GM12892 (cell line): ENCODE data around the gene IPO5.
A peak's percentile ranks its signal among the peaks of the same experiment; 100 is the strongest.

Experiments
- DNase-seq: peaks from one replicate; pipeline ENCODE4 v3.0.0; 2011; ENCODE audit not compliant: insufficient read length
- FAIRE-seq: peaks from 2 replicates; lab custom pipeline; 2011; peaks lifted over from hg19 to GRCh38; lab: Jason Lieb, UNC
- POLR2A ChIP-seq: IDR thresholded peaks from 2 replicates; pipeline ENCODE4 v1.6.1; 2011; ENCODE audit warnings: low read depth, low read length, control low read depth
- POLR2AphosphoS5 ChIP-seq: IDR thresholded peaks from 2 replicates; pipeline ENCODE4 v1.6.1; 2011; ENCODE audit warnings: low read depth, low read length, control low read depth
- TAF1 ChIP-seq: IDR thresholded peaks from 2 replicates; pipeline ENCODE4 v1.6.1; 2011; ENCODE audit warnings: low read depth, mild to moderate bottlenecking, control low read depth, low read length, borderline replicate concordance

IPO5 gene

DNA sequence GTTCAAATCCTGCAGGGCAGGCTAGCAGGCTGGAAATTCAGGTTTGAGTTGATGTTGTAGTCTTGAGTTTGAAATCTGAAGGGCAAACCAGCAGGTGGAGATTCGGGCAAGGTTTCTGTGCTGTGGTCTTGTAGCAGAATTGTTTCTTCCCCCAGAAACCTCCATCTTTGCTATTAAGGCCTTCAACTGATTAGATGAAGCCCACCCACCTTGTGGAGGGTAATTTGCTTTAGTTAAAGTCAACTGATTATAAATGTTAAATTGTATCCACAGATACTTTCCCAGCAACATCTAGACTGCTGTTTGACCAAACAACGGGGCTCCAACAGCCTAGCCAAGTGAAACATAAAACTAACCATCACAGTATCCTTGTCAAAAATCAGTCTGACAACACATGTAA is 9.4 kb downstream of the IPO5 start:
- no peak for DNase-seq
- FAIRE-seq: no peak
- TF ChIP-seq TAF1: no peak
- TF ChIP-seq POLR2AphosphoS5: no peak
- no peak for TF ChIP-seq POLR2A

GRCh38 chr13:97967226-97967625 is 13.8 kb downstream of the IPO5 start:
- no peak for TF ChIP-seq POLR2AphosphoS5
- no peak for TF ChIP-seq TAF1
- no peak for TF ChIP-seq POLR2A
- FAIRE-seq (no peak), DNase-seq (no peak)

DNA sequence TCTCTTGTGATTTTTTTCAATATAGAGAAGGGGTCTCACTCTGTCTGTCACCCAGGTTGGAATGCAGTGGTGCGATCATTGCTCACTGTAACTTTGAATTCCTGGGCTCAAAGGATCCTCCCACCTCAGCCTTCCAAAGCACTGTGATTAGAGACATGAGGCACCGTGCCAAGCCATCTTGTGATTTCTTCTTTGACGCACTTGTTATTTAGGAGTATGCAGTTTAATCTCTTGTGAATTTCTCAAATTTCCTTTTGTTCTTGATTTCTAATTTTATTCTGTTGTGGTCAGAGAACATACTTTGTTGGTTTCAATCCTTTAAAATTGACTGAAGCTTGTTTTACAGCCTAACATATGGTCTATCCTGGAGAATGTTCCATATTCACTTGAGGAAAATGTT is 14.5 kb downstream of the IPO5 start:
- no peak for FAIRE-seq
- DNase-seq: no peak
- TF ChIP-seq POLR2A (no peak), POLR2AphosphoS5 (no peak), TAF1 (no peak)

- no peak for TF ChIP-seq POLR2AphosphoS5
- FAIRE-seq (no peak), DNase-seq (no peak)
These were observed 18.0 kb downstream of the IPO5 start for GRCh38 chr13:97971519-97971918.

DNA sequence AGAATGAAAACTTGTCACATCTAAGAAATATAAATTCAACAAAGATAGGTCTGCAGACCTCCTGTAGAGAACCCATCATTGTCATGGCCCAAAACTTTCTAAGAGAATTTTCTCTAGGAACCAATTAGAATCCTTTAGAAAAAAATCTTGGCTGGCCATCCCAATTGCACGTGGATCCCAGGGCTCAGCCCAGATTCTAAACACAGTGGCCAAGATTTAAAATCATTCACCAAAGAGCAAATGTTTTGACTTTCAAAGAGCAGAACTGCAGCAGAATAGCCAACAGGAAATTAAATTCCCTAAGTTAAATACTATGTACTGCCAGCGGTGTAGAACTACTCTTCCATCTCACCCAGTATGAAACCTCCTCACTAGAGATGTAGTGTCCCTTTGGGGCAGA is 21.3 kb downstream of the IPO5 start:
- no peak for DNase-seq
- TF ChIP-seq POLR2A (no peak), POLR2AphosphoS5 (no peak), TAF1 (no peak)
- no peak for FAIRE-seq

DNA sequence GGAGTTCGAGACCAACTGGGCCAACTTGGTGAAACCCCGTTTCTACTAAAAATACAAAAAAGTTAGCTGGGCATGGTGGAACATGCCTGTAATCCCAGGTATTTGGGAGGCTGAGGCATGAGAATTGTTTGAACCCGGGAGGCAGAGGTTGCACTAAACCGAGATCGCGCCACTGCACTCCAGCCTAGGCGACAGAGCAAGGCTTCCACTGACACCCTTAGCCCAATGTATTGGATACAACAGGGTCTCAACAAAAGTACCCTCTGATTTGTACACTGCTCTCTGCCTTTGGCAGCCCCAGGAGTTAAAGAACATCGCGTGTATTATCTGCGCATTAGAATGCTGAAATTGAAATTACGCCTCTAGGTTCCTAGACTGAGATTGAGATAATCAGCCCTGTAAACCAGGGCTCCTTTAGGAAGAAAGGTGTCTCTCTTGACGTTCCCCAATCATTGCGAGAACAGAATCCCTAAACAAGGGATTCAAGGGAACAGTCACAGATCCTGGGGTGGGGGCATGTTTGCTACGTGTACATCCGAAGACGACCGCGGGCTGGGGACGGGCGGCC is 21.9 kb downstream of the IPO5 start:
- FAIRE-seq: peak; percentile 56
- TF ChIP-seq TAF1 (0 out of 2 replicates have a peak, but pooled peaks have one; percentile 18), POLR2A (no peak)
- DNase-seq: no peak

DNA sequence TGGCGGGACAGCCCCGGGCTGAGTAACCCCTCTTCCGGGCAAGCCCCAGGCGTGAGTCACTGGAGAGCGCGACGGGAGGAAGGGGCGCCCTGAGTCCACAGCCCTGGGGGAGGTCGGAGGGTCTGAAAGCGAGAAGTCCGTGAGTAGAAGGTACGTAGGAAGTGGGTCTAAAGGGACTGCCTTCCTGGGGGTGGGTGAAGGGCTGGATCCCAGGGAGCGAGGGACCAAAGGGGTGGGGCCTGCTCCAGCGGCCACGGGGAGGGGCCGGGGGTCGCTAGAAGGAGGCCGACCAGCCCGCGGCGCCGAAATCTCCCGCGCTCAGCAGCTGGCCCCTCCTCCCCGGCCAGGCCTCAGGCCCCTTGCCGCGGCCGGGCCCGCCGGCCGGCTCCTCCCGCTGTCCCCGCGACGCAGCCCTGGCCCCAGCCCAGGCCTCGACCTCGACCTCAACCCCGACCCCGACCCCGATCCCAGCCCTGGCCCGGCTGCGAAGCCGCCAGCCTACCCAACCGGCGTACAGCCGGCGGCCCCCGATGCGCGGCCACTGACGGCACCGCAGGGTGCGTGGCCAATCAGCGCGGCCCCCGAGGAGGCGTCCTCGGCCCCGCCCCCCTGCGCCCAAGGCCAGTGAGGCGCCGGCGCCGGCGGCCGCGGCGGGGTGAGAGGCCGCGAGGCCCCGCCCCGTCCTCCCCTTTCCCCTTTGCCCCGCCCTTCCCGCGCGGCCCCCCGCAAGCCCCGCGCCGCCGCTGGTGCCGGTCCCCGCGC is 22.6 kb downstream of the IPO5 start:
- peak; percentile 90 for FAIRE-seq
- DNase-seq: peak; percentile 95
- TF ChIP-seq POLR2AphosphoS5 (peak; percentile 73; the same call in 1 of the 2 replicates), TAF1 (no peak), POLR2A (peak; percentile 79)

DNA sequence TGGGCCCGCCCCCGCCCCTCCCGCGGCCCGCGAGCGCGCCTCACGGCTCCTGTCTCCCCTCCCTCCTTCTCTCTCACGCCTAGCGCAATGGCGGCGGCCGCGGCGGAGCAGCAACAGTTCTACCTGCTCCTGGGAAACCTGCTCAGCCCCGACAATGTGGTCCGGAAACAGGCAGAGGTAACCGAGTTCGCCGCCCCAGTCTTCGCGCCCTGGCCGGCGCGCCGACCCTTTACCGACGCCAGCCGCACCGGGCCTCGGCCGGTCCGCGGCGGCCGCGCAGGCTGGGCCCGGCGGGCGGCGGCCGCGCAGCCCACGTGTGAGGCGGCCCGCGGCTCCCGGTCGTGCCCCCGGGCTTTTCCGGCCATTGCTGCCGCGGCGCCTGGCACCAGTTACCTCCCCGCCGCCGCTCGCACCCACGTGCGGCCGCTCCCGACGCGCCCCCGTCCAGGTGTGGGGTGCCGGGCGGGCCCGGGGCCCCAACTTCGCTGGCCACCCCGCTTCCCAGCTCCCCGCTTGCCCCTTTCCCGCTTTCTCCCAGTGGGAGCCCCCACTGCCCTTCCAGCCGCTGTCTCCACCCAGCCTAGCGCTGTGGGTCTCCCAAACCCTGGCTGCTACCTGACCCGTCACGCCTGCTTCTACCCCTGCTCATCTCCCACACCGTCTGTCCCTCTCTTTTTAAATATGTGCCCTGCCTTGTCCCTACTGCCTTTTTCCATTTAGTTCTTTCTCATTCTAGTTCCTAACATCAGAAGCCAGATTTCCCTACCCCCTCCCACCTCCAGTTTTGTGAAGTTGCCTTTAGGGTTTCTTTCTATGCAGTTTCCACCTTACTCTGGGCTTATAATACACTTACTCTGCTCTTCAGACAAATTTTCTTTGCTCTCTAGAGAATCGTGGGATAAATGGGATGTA is 23.4 kb downstream of the IPO5 start:
- peak; percentile 36 for DNase-seq
- TF ChIP-seq POLR2AphosphoS5 (no peak), POLR2A (peak; percentile 5; the same call in 1 of the 2 replicates), TAF1 (no peak; the same call in 1 of the 2 replicates)
- peak; percentile 72 for FAIRE-seq

DNA sequence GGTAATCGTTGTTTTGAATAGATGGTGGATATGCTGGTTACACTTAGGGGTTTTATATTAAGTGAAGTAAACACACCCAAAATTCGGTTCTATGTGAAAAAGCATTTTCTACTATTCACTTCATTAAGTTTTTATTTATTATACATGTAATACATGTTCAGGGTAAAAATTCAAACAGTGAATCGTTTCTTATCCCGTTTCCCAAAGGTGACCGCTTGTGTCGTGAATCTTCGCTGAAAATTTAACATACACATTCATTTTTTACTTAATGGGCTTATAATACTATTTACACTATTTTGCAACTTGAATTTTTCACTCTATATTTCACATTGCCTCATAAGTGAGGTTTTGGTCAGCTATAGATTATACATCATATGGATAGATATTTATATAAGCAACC is 24.5 kb downstream of the IPO5 start:
- FAIRE-seq: no peak
- no peak for TF ChIP-seq POLR2A
- no peak for TF ChIP-seq TAF1
- no peak for TF ChIP-seq POLR2AphosphoS5
- no peak for DNase-seq

GRCh38 chr13:97978651-97979050 is 25.2 kb downstream of the IPO5 start:
- FAIRE-seq: no peak
- DNase-seq: no peak
- TF ChIP-seq POLR2A (no peak), TAF1 (no peak), POLR2AphosphoS5 (no peak)

- FAIRE-seq: no peak
- no peak for DNase-seq
- TF ChIP-seq TAF1 (no peak), POLR2AphosphoS5 (no peak), POLR2A (no peak)
These were observed 25.6 kb downstream of the IPO5 start for GRCh38 chr13:97979051-97979450.
